H1 (cell line): Measurements from ENCODE around the gene SAA2. TPM values are rescaled to one million over a fixed set of nuclear protein-coding genes. Genes with fewer than 3 reads are reported as not detected.

ENCODE experiments used
- CTCF ChIA-PET: fragments of 300-600 bp; sonication (Branson Sonifier 250); formaldehyde crosslinking; loops from one replicate; lab custom pipeline; 2021; ENCODE audit not compliant: partially characterized antibody; lab: Charles Lee
- POLR2A ChIA-PET: fragments of 300-600 bp; sonication (Branson Sonifier 250); formaldehyde crosslinking; loops from one replicate; lab custom pipeline; 2021; ENCODE audit warnings: inconsistent platforms; ENCODE audit not compliant: partially characterized antibody; lab: Charles Lee
- DNase-seq, 2 experiments: peaks; one replicate each; pipeline versions ENCODE4 v3.0.0 to v3.0.0-alpha.2; 2010 to 2022; ENCODE audit warnings: low spot score in 2 of 2, low read depth in 1 of 2, mixed read lengths in 1 of 2
- FAIRE-seq: peaks from 2 replicates; lab custom pipeline; 2011; peaks lifted over from hg19 to GRCh38; lab: Jason Lieb, UNC
- H2AFZ ChIP-seq: 2 replicates; pipeline ENCODE4 v1.8.1; 2012; ENCODE audit warnings: low read length, inconsistent platforms
- H2AK5ac ChIP-seq: 2 replicates; pipeline ENCODE4 v1.6.1; 2013; ENCODE audit warnings: low read depth, low read length
- H2BK120ac ChIP-seq: replicated peaks from 2 replicates; pipeline ENCODE3; 2013; ENCODE audit warnings: low read depth, low read length, inconsistent platforms
- H2BK12ac ChIP-seq: 2 replicates; pipeline ENCODE4 v1.6.1; 2013; ENCODE audit warnings: low read depth, low read length
- H2BK15ac ChIP-seq: 2 replicates; pipeline ENCODE4 v1.6.1; 2013; ENCODE audit warnings: low read length
- H2BK20ac ChIP-seq: 2 replicates; pipeline ENCODE4 v1.6.1; 2013; ENCODE audit warnings: low read length
- H2BK5ac ChIP-seq: 2 replicates; pipeline ENCODE4 v1.6.1; 2013; ENCODE audit warnings: low read depth, low read length
- H3K14ac ChIP-seq: 2 replicates; pipeline ENCODE4 v1.6.1; 2013; ENCODE audit warnings: inconsistent platforms; ENCODE audit not compliant: insufficient read length
- H3K18ac ChIP-seq: 2 replicates; pipeline ENCODE4 v1.6.1; 2013; ENCODE audit warnings: low read length; ENCODE audit errors: extremely low read depth
- H3K23ac ChIP-seq: 2 replicates; pipeline ENCODE4 v1.6.1; 2013; ENCODE audit warnings: inconsistent platforms; ENCODE audit not compliant: insufficient read length
- H3K23me2 ChIP-seq: 2 replicates; pipeline ENCODE4 v1.6.1; 2013; ENCODE audit warnings: low read depth, low read length
- H3K27ac ChIP-seq: 2 replicates; pipeline ENCODE4 v1.6.1; 2011; ENCODE audit warnings: low read depth, low read length, inconsistent platforms
- H3K27me3 ChIP-seq, 4 experiments: replicated peaks in 1 of 4; 1 replicate in 1 of 4; 2 replicates in 3 of 4; pipeline versions ENCODE4 v1.6.1 to v1.8.1; 2011 to 2013; ENCODE audit warnings: low read length in 3 of 4, mild to moderate bottlenecking in 3 of 4, inconsistent platforms in 2 of 4, mixed read lengths in 2 of 4, moderate library complexity in 1 of 4; ENCODE audit not compliant: control insufficient read depth in 3 of 4, insufficient read depth in 3 of 4; ENCODE audit errors: extremely low read depth in 1 of 4
- H3K36me3 ChIP-seq, 4 experiments: 2 replicates each; pipeline versions ENCODE4 v1.6.1 to v1.8.1; 2011 to 2013; ENCODE audit warnings: mild to moderate bottlenecking in 4 of 4, low read length in 3 of 4, moderate library complexity in 2 of 4, control low read depth in 1 of 4, inconsistent platforms in 1 of 4; ENCODE audit not compliant: insufficient read depth in 4 of 4, control insufficient read depth in 2 of 4
- H3K4ac ChIP-seq: replicated peaks from 2 replicates; pipeline ENCODE3; 2013; ENCODE audit warnings: low read length, low read depth, mixed read lengths, inconsistent platforms; ENCODE audit not compliant: insufficient read length
- H3K4me1 ChIP-seq, 4 experiments: replicated peaks in 1 of 4; 1 replicate in 1 of 4; 2 replicates in 3 of 4; pipeline versions ENCODE4 v1.6.1 to v1.8.1; 2011 to 2013; ENCODE audit warnings: low read length in 3 of 4, inconsistent platforms in 2 of 4, mixed read lengths in 1 of 4; ENCODE audit not compliant: insufficient read depth in 4 of 4, control insufficient read depth in 3 of 4
- H3K4me2 ChIP-seq, 2 experiments: 2 replicates each; pipeline versions ENCODE4 v1.6.1 to v1.8.1; 2011 to 2013; ENCODE audit warnings: low read depth in 2 of 2, low read length in 2 of 2, control low read depth in 1 of 2, inconsistent platforms in 1 of 2, mild to moderate bottlenecking in 1 of 2; ENCODE audit not compliant: insufficient read depth in 1 of 2
- H3K4me3 ChIP-seq, 4 experiments: fragments of 200-600, 300-600 bp in 1 of 4; sonication (generic), shearing (Covaris generic), sonication (Bioruptor Twin) in 1 of 4; 2 replicates each; pipeline versions ENCODE4 v1.5.1 to v1.8.1; 2011 to 2016; ENCODE audit warnings: low read length in 4 of 4, low read depth in 3 of 4, control low read depth in 2 of 4, inconsistent platforms in 2 of 4, mild to moderate bottlenecking in 2 of 4, mixed read lengths in 1 of 4, moderate library complexity in 1 of 4; ENCODE audit not compliant: insufficient read depth in 2 of 4; ENCODE audit errors: extremely low read depth in 1 of 4
- H3K56ac ChIP-seq: replicated peaks from 2 replicates; pipeline ENCODE3; 2013; ENCODE audit warnings: low read depth, mild to moderate bottlenecking, mixed read lengths, low read length, inconsistent platforms; ENCODE audit not compliant: insufficient read length
- H3K79me1 ChIP-seq: 2 replicates; pipeline ENCODE4 v1.6.1; 2013; ENCODE audit warnings: low read depth, low read length, control low read depth
- H3K79me2 ChIP-seq, 2 experiments: 2 replicates each; pipeline versions ENCODE4 v1.6.1 to v1.8.1; 2012 to 2013; ENCODE audit warnings: low read length in 2 of 2, mild to moderate bottlenecking in 2 of 2, inconsistent platforms in 1 of 2; ENCODE audit not compliant: insufficient read depth in 2 of 2, control insufficient read depth in 1 of 2
- H3K9ac ChIP-seq, 4 experiments: replicated peaks in 1 of 4; 1 replicate in 1 of 4; 2 replicates in 3 of 4; pipeline versions ENCODE4 v1.6.1 to v1.8.1; 2011 to 2013; ENCODE audit warnings: low read depth in 3 of 4, low read length in 3 of 4, control low read depth in 2 of 4, mild to moderate bottlenecking in 2 of 4, moderate library complexity in 2 of 4, inconsistent platforms in 1 of 4; ENCODE audit errors: extremely low read depth in 1 of 4
- H3K9me3 ChIP-seq, 2 experiments: 2 replicates each; pipeline versions ENCODE4 v1.6.1 to v1.8.1; 2012 to 2013; ENCODE audit warnings: mild to moderate bottlenecking in 2 of 2, moderate library complexity in 2 of 2, control low read depth in 1 of 2, inconsistent platforms in 1 of 2, low read depth in 1 of 2, low read length in 1 of 2, mixed read lengths in 1 of 2; ENCODE audit not compliant: insufficient read depth in 2 of 2
- H4K20me1 ChIP-seq, 2 experiments: replicated peaks in 1 of 2; 2 replicates each; pipeline versions ENCODE3 to v1.8.1; 2011 to 2013; ENCODE audit warnings: inconsistent platforms in 2 of 2, low read length in 2 of 2, mild to moderate bottlenecking in 1 of 2; ENCODE audit not compliant: insufficient read depth in 2 of 2, control insufficient read depth in 1 of 2
- H4K5ac ChIP-seq: 2 replicates; pipeline ENCODE4 v1.6.1; 2013; ENCODE audit warnings: low read length, low read depth, mixed read lengths, inconsistent platforms; ENCODE audit not compliant: insufficient read length
- H4K8ac ChIP-seq: 2 replicates; pipeline ENCODE4 v1.8.0; 2013; ENCODE audit warnings: mild to moderate bottlenecking, moderate library complexity, low read length, inconsistent platforms; ENCODE audit not compliant: insufficient read depth; ENCODE audit errors: extremely low read depth
- H4K91ac ChIP-seq: replicated peaks from 2 replicates; pipeline ENCODE3; 2013; ENCODE audit warnings: low read length, mixed read lengths, inconsistent platforms; ENCODE audit not compliant: insufficient read length
- CHD1 ChIP-seq: IDR thresholded peaks from 2 replicates; pipeline ENCODE4 v1.6.1; 2012; ENCODE audit warnings: low read depth, low read length, improper control_type of control experiment
- EGR1 ChIP-seq: IDR thresholded peaks from 2 replicates; pipeline ENCODE4 v1.6.1; 2011; ENCODE audit warnings: low read depth, low read length, borderline replicate concordance
- KDM1A ChIP-seq: fragments of 200-600, 300-600 bp; sonication (generic); IDR thresholded peaks from 2 replicates; pipeline ENCODE4 v1.7.1; 2016; ENCODE audit warnings: mild to moderate bottlenecking, low read length, borderline replicate concordance
- POLR2A ChIP-seq, 2 experiments: IDR thresholded peaks; 1 replicate in 1 of 2; 2 replicates in 1 of 2; pipeline ENCODE4 v1.6.1; 2011; ENCODE audit warnings: low read depth in 2 of 2, low read length in 2 of 2, mild to moderate bottlenecking in 2 of 2; ENCODE audit errors: control extremely low read depth in 1 of 2
- SIX5 ChIP-seq: IDR thresholded peaks from 2 replicates; pipeline ENCODE4 v1.6.1; 2011; ENCODE audit warnings: mild to moderate bottlenecking, low read depth, low read length
- SP2 ChIP-seq: IDR thresholded peaks from 2 replicates; pipeline ENCODE4 v1.6.1; 2012; ENCODE audit warnings: mild to moderate bottlenecking, low read length, inconsistent platforms
- YY1 ChIP-seq: IDR thresholded peaks from 2 replicates; pipeline ENCODE4 v1.6.1; 2011; ENCODE audit warnings: low read depth, mild to moderate bottlenecking, low read length
- WGBS, 2 experiments: shearing (Covaris generic) in 1 of 2; methylation state at CpG; one replicate each; pipeline versions ENCODE4 v1.1.6 to v1.1.7; 2013 to 2015; ENCODE audit warnings: low lambda C conversion rate in 2 of 2, mixed read lengths in 2 of 2, inconsistent platforms in 1 of 2, low coverage in 1 of 2, missing lambda C conversion rate in 1 of 2; ENCODE audit not compliant: insufficient replicate concordance in 2 of 2, insufficient coverage in 1 of 2, insufficient read length in 1 of 2; ENCODE audit errors: extremely low coverage in 1 of 2, missing lambda C conversion rate in 1 of 2; 5-methylcytosine and 5-hydroxymethylcytosine counted together
- polyA plus RNA-seq, 7 experiments: library from polyadenylated mRNA; depleted of rRNA in 3 of 7; stranded (reverse) in 5 of 7; unstranded in 2 of 7; fragments of >200 nt in 5 of 7; fragments of 200-250 nt in 2 of 7; gene quantifications; 1 replicate in 5 of 7; 2 replicates in 1 of 7; 4 replicates in 1 of 7; pipeline versions ENCODE4 v1.2.1 to v1.2.3, GENCODE V29; 2011 to 2013; ENCODE audit warnings: missing spikeins in 2 of 7, mixed read lengths in 2 of 7
- total RNA-seq: library from RNA; stranded (reverse); fragmentation: NEBNext Ultra II Directional; extraction: Animal tissue kit (Norgen Biotek cat#: 25700); gene quantifications from 2 replicates; pipeline ENCODE4 v1.2.1, GENCODE V29; 2021

The SAA2 gene
- total and polyA plus RNA-seq, 2 of the 8 experiments (the other 6 are each of a cell fraction or from before 2014, with no cell fraction given): not detected

GRCh38 chr11:18288911-18289310 lies 40.4 kb upstream of the SAA2 start:
- Histone ChIP-seq H3K79me2 (no peaks in the 10 kb centered on the region), H3K56ac (no peak overlapping the region), H3K9ac (0 out of 7 replicates have a peak overlapping the region, but pooled peaks of 1 of the 4 experiments have one; percentile 28), H3K4me2 (no peak overlapping the region), H4K91ac (no peak overlapping the region), H3K9me3 (no peaks in the 10 kb centered on the region), H3K27ac (no peak overlapping the region), H3K4ac (no peak overlapping the region), H3K79me1 (no peaks in the 10 kb centered on the region), H4K20me1 (peaks cover 0 to 5% of the 10 kb centered on the region in 2 experiments), H3K4me3 (no peak overlapping the region), H3K27me3 (no peaks in the 10 kb centered on the region), H4K8ac (no peak overlapping the region), H2AFZ (no peak overlapping the region), H3K23ac (no peak overlapping the region), H3K14ac (no peak overlapping the region), H3K18ac (no peak overlapping the region), H2BK5ac (no peak overlapping the region), H2BK12ac (no peak overlapping the region), H3K23me2 (no peaks in the 10 kb centered on the region), H2BK120ac (no peak overlapping the region), H2BK20ac (no peak overlapping the region), H2AK5ac (no peak overlapping the region), H2BK15ac (no peak overlapping the region), H3K36me3 (peaks cover 6 to 66% (median 47%) of the 10 kb centered on the region in 4 experiments; a peak in 7 of 8 replicates), H4K5ac (no peak overlapping the region), H3K4me1 (no peaks in the 10 kb centered on the region)
- TF ChIP-seq POLR2A (IDR thresholded peaks at IDR 0.05; ENCODE audit: control extremely low read depth in 1 of 2, low read depth in 2 of 2, low read length in 2 of 2): no peak
- TF ChIP-seq CHD1: no peak
- TF ChIP-seq EGR1: no peak
- no peak for TF ChIP-seq KDM1A
- no peak for TF ChIP-seq YY1
- TF ChIP-seq SP2: no peak
- no peak for TF ChIP-seq SIX5
- ChIA-PET CTCF (interaction anchor here (0.8 to 3.3 kb wide), 4 partner anchors 8 to 173 kb away, joined by 3 to 10 read pairs (median 6); no protein-coding TSS in a partner anchor), POLR2A (interaction anchor here (0.7 kb wide), 1 partner anchor 104 kb away, joined by 5 read pairs; no protein-coding TSS in a partner anchor)
- no peak for DNase-seq
- no peak for FAIRE-seq
- 96% methylated on average over 4 of the region's 4 CpGs; no CpG with 5 or more reads in 1 of the 2 experiments for WGBS, 2 experiments
